ENCODE results near the gene SLC35D2.
"Not testable (repeated sequence)": the region's sequence is repeated elsewhere in the genome, so short reads cannot be mapped to it uniquely, and the experiment has no call there.

Gene SLC35D2

GRCh38 chr9:96350866-96351265 lies 32.6 kb downstream of the SLC35D2 start:
- no peak for FAIRE-seq

DNA sequence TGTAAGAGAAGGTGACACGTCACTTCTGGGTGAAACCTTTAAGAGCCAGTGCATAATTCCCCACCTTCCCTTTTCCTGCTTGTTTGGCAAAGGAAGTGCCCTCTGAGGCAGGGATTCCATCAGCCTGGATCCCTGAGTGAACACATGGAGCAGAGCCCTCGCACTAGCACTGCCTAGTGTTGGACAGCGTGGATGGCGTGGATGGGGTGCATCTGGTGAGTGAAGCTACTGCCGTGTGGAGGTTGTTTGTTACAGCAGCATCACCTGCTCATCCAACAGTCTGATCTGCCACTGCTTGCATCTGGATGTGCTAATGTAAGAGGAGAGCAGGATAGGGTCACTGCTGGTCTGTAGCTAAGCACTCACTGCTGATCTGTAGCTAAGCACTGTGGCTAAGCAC lies 35.2 kb downstream of the SLC35D2 start:
- FAIRE-seq: no peak

GRCh38 chr9:96345551-96345950 lies 38.0 kb downstream of the SLC35D2 start:
- no peak for FAIRE-seq

GRCh38 chr9:96344458-96345180 lies 38.9 kb downstream of the SLC35D2 start:
- no peak for FAIRE-seq

- FAIRE-seq: no peak
Observed at GRCh38 chr9:96343515-96344360, 39.8 kb downstream of the SLC35D2 start.

DNA sequence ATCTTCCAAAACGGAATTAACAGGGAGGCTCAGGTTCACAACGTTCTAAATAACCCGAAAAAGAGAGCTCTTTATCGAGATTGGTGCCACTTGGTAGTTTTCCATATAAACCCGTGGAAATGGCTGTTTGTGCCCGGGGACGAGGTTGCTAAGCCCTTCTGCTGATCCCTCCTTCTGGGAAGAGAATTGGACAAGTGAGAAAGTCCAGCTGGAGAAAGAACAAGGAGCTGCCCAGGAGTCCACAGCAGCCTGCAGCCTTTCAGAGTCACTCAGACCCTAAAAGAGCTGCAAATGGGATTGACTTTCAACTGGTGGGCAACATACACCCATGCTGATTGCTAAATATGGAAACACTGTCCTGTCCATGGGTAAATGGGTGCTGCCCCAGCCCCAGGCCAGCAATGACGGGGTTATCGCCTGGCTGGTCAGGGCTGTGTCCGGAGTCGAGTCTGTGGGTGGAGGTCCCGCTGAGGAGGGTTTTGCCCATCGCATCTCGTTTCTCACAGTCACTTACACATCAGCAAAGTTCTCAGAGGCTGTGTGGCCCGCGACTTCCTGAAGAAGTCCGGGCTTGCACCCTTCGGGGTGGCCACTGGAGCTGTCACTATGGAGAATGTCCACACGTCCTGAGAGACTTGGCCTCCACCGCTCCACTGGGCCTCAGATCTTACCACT lies 40.8 kb downstream of the SLC35D2 start:
- no peak for FAIRE-seq

DNA sequence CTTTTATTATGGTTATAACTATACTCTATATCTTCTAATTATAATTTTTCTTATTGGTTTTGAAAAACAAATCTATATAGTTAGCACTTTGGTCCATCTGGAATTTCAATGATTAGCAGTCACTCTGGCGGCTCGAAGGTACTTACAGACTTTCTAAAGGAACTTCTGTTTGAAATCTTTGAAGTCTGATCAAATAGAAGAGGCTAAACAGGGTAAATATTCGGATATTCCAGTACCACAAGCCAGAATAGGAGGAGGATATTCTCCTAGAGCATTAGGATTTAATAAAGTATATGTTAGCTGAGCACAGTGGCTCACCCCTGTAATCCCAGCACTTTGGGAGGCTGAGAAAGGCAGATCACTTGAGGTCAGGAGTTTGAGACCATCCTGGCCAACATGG lies 42.8 kb downstream of the SLC35D2 start:
- no peak for FAIRE-seq

DNA sequence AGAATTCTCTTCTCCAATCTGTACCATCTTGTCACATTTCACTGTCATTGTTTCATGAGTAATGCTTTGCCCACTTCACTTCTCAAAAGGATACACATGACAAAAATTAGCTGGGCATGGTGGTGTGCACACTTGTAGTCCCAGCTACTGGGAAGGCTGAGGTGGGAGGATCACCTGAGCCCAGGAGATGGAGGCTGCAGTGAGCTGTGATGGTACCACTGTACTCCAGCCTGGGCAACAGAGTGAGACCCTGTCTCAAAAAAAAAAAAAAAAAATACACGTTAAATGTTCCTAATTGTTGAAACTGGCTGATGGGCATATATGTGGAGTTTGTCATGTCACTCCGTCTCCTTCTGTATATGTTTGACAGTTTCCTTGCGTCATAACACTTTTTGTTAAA lies 45.2 kb downstream of the SLC35D2 start:
- FAIRE-seq: no peak

GRCh38 chr9:96333958-96334357 lies 49.6 kb downstream of the SLC35D2 start:
- no peak for FAIRE-seq

DNA sequence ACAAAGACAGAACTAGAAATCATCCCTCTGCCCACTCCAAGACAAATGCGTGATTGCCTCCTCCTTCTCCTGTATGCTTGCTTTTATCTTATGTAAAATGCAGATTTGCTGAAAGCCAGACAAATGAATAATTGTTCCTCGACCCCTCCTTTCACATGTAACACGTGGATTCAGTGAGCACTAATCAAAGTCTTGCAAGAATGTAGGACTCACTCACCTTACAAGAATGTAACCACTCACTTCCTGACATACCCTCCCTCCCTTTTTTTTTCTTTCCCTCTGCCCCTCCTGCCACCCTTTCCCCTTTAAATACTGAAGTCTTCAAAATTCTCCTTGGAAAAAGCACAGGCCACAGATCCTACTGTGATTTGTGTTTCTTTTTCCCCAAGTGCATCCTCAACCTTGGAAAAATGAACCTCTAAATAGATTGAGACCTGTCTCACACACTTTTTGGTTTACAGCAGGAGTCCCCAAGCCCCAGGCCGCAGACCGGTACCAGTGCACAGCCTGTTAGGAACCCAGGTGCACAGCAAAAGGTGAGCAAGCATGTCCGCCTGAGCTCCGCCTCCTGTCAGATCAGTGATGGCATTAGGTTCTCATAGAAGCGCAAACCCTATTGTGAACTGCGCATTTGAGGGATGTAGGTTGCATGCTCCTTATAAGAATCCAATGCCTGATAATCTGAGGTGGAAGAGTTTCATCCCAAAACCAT lies 52.1 kb downstream of the SLC35D2 start:
- FAIRE-seq: no peak

DNA sequence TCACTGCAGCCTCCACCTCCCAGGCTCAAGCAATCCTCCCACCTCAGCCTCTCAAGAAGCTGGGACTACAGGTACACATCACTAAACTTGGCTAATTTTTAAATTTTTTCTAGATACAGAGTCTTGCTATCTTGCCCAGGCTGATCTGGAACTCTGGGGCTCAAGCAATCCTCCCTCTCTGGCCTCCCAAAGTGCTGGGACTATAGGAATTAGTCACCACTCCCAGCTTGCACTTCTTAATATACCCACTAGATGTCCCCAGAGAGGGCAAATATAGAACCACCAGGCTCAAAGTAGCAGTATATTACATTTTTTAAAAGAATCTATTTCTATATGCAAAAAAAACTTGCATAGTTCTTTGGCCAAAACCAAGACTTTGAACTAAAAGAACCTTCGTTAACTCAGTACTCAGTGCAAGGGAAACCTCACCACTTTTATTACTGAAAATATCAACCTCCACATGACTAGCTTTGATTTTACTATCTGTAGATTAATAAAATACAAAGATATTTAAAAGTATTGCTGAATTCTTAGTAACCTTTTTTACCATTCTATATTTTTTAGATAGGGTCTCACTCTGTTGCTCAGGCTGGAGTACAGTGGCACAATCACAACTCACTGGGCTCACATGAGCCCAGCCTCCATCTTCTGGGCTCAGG lies 55.7 kb downstream of the SLC35D2 start:
- FAIRE-seq: peak; percentile 85

GRCh38 chr9:96323169-96323568 lies 60.3 kb downstream of the SLC35D2 start:
- FAIRE-seq: no peak

- not testable (repeated sequence) for FAIRE-seq
Observed at GRCh38 chr9:96322736-96323135, 60.8 kb downstream of the SLC35D2 start.

GRCh38 chr9:96322210-96322609 lies 61.3 kb downstream of the SLC35D2 start:
- FAIRE-seq: not testable (repeated sequence)

DNA sequence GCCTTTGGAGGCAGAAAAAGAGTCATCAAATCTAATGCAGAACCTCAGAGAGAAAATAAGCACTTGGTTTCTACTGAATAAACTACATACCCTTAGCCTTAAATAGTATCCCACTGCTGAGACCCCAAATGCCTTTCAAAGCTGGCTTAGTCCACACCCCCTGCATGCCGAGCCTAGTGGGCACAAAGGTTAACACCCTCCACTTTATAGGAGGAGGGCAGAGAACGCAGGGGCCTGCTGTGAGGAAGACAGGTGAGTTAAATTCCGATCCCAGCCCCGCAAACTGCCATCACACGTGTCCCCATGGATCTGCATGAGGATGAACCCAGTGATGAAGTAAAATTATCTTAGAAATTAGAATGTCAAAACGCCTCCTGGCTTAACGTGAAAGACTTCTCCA lies 62.0 kb downstream of the SLC35D2 start:
- FAIRE-seq: no peak

DNA sequence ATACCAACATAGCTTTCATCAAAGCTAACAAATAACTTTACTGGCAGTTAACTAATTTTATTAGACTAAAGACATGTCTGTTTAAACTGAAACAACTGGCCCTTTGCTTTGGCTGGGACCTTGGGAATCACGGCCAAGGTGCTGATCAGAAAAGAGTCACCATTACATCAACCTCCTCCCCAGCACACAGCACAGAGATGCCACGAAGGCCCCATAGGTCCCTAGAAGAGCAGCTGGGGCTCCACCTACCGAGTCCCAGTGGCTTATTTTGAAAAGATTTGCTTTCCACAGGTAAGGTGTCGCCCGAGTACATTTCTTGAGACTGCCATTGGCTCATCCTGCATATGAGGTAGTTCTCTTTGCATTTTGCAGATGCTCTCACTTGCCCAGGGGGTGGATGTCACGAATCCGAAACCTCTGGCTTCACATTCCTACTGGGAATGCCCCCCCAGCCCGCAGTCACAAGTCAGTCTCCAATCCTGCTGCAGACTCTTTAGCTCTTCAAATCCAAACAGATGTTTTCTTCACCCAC lies 62.7 kb downstream of the SLC35D2 start:
- FAIRE-seq: no peak

GRCh38 chr9:96318921-96319565 lies 64.5 kb downstream of the SLC35D2 start:
- no peak for FAIRE-seq

DNA sequence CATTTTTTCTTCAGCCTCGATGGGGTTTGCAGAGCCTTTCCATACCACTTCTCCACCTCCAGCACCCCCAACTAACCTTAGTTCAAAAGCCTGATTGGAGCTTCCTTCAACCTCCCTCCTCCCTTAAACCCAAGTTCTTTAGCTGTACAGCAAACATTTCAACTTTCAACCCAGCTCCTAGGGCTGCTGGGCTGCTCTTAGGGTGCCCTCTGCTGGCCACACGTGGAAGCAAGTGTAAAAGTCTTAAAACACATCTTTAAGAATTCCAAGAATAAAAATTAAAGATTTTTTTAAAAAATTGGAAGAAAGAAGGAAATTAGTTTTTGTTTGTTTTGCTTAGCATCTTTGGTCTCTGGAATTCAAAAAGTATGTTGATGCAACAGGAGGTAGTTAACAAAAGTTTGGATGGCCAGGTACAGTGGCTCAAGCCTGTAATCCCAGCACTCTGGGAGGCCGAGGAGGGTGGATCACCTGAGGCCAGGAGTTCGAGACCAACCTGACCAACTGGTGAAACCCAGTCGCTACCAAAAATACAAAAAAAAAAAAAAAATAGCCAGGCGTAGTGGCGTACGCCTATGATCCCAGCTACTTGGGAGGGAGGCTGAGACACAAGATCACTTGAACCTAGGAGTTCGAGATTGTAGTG lies 66.1 kb downstream of the SLC35D2 start:
- peak; percentile 94 for FAIRE-seq

- no peak for FAIRE-seq
Observed at GRCh38 chr9:96309850-96310249, 73.7 kb downstream of the SLC35D2 start.

DNA sequence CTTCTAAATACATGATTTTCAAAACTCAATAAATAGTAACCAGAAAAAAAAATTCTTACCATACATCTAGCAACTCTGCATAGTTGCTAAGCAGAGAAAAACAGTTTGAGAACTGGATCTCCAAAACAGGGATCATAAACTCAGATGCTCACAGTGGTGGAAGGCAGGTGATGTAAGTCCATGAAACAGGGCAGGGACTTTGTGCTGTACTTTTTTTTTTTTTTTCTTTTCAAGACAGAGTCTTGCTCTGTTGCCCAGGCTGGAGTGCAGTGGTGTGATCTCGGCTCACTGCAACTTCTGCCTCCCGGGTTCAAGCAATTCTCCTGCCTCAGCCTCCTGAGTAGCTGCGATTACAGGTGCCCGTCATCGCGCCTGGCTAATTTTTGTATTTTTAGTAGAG lies 76.6 kb downstream of the SLC35D2 start:
- FAIRE-seq: not testable (repeated sequence)

DNA sequence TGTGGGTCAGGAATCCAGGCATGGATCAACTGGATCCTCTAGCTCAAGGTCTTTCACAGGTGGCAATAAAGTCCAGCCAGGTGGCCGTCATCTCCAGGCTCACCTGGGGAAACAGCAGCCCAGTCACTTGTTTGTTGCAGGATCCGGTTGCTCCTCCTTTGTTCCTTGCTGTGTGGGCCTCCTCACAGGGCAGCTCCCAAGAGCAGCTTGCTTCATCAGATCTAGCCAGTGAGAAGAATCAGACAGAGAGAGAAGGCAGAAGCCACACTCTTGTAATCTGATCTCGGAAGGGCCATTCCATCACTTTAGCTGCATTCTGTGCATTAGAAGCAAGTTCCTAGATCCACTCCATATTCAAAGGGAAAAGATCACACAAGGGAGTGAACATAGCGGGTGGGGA lies 78.3 kb downstream of the SLC35D2 start:
- FAIRE-seq: no peak

Measured in A204.1 (cell line).